OCI-LY3 (cell line): ENCODE measurements around the gene KIAA1586.

Source experiments
- H2AFZ ChIP-seq: fragments of 200-600, 300-600 bp; shearing (Covaris generic); 2 replicates; pipeline ENCODE4 v1.6.0; 2014; ENCODE audit warnings: antibody characterized with exemption, low read depth, low read length
- H3K27ac ChIP-seq: fragments of 200-600, 300-600 bp; sonication (generic); 2 replicates; pipeline ENCODE4 v1.5.1; 2014; ENCODE audit warnings: mild to moderate bottlenecking, low read length, moderate library complexity, mixed read lengths
- H3K27me3 ChIP-seq: fragments of 200-600, 300-600 bp; sonication (generic); 2 replicates; pipeline ENCODE4 v1.6.1; 2014; ENCODE audit warnings: low read depth, low read length, mixed read lengths
- H3K36me3 ChIP-seq: fragments of 200-600, 300-600 bp; sonication (generic); replicated peaks from 2 replicates; pipeline ENCODE3; 2014; ENCODE audit warnings: low read depth, low read length, mixed read lengths
- H3K4me1 ChIP-seq: fragments of 300-600, 200-600 bp; sonication (generic); 2 replicates; pipeline ENCODE4 v1.6.1; 2014; ENCODE audit warnings: low read length, mixed read lengths
- H3K4me2 ChIP-seq: fragments of 200-600, 300-600 bp; sonication (generic); 2 replicates; pipeline ENCODE4 v1.6.1; 2014; ENCODE audit warnings: low read length, mixed read lengths
- H3K4me3 ChIP-seq: fragments of 300-600, 200-600 bp; sonication (generic); 2 replicates; pipeline ENCODE4 v1.5.1; 2014; ENCODE audit warnings: antibody characterized with exemption, mild to moderate bottlenecking, low read length, moderate library complexity
- H3K79me2 ChIP-seq: fragments of 300-600, 200-600 bp; shearing (Covaris generic); 2 replicates; pipeline ENCODE4 v1.6.1; 2014; ENCODE audit warnings: mild to moderate bottlenecking, low read length, mixed read lengths
- H3K9ac ChIP-seq: fragments of 300-600, 200-600 bp; shearing (Covaris generic); 2 replicates; pipeline ENCODE4 v1.6.0; 2014; ENCODE audit warnings: mild to moderate bottlenecking, low read length, moderate library complexity
- H3K9me3 ChIP-seq: fragments of 200-600, 300-600 bp; shearing (Covaris generic); 2 replicates; pipeline ENCODE4 v1.6.1; 2014; ENCODE audit warnings: low read length, mixed read lengths; ENCODE audit not compliant: insufficient read depth
- H4K20me1 ChIP-seq: fragments of 200-600, 300-600 bp; sonication (generic); 2 replicates; pipeline ENCODE4 v1.6.1; 2016; ENCODE audit warnings: low read length, mixed read lengths; ENCODE audit not compliant: insufficient read depth
- EZH2phosphoT487 ChIP-seq: fragments of 200-600 bp; shearing (Covaris generic); IDR thresholded peaks from 2 replicates; pipeline ENCODE4 v1.6.1; 2018; ENCODE audit warnings: antibody characterized with exemption, mixed run types, low read depth
- TF ChIP-seq, protein P1 (sequence below): fragments of 200-600, 300-600 bp; sonication (generic); IDR thresholded peaks from 2 replicates; pipeline ENCODE4 v1.5.1; 2014; ENCODE audit warnings: antibody characterized with exemption, low read length, low read depth

The KIAA1586 gene

DNA sequence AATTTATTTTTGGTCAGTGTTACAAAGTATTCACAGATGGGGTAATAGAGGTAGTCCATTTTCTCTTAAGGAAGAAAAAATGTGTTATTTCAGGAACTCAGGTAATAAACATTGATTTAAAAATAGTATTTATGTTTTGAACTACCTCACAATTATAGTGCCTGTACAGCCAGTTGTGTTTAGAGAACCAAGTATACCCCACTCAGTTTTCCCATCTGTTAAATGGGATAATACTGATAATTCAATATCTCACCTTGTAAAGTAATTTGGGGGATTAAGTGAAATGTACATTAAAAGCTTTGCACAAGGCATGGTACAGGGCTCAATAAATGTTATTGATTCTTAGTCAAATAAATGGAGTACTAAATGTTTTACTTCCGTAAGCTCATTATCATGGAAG lies 48.2 kb downstream of the KIAA1586 start:
- Histone ChIP-seq H3K27me3 (no peaks in the 10 kb centered on the region), H3K9me3 (no peaks in the 10 kb centered on the region), H3K36me3 (peaks cover 43% of the 10 kb centered on the region), H3K4me1 (peaks cover 23% of the 10 kb centered on the region), H3K27ac (no peak overlapping the region), H2AFZ (no peak overlapping the region), H3K9ac (no peak overlapping the region), H4K20me1 (peaks cover 57% of the 10 kb centered on the region), H3K4me3 (no peak overlapping the region), H3K4me2 (no peak overlapping the region), H3K79me2 (peaks cover 82% of the 10 kb centered on the region)
- TF ChIP-seq EZH2phosphoT487 = no peak
- TF ChIP-seq, protein P1, sequence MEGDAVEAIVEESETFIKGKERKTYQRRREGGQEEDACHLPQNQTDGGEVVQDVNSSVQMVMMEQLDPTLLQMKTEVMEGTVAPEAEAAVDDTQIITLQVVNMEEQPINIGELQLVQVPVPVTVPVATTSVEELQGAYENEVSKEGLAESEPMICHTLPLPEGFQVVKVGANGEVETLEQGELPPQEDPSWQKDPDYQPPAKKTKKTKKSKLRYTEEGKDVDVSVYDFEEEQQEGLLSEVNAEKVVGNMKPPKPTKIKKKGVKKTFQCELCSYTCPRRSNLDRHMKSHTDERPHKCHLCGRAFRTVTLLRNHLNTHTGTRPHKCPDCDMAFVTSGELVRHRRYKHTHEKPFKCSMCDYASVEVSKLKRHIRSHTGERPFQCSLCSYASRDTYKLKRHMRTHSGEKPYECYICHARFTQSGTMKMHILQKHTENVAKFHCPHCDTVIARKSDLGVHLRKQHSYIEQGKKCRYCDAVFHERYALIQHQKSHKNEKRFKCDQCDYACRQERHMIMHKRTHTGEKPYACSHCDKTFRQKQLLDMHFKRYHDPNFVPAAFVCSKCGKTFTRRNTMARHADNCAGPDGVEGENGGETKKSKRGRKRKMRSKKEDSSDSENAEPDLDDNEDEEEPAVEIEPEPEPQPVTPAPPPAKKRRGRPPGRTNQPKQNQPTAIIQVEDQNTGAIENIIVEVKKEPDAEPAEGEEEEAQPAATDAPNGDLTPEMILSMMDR = no peak

DNA sequence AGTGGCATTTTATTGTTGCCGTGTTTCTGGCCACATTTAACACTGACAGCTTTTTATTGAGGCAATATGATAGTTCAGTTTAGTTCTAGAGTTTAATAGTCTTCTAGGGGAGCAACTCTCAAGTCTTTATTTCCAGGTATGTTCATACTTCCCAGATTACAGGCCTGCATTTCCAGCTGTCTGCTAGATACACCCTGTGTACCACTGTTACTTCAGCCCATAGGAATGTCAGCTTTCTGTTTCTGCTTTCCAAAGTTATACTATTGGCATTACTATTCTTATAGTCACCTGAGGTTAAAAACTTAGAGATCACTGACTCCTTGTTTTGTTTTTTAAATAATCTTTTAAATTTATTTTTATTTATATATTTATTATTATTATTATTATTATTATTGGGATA lies 51.1 kb downstream of the KIAA1586 start:
- H3K4me2 ChIP-seq = no peak overlapping the region
- peaks cover 10% of the 10 kb centered on the region; the same call in 1 of the 2 replicates for H3K4me1 ChIP-seq
- no peaks in the 10 kb centered on the region for H3K27me3 ChIP-seq
- H4K20me1 ChIP-seq = peaks cover 65% of the 10 kb centered on the region
- no peaks in the 10 kb centered on the region for H3K9me3 ChIP-seq
- H3K9ac ChIP-seq = no peak overlapping the region
- H3K4me3 ChIP-seq = no peak overlapping the region
- H3K27ac ChIP-seq = no peak overlapping the region
- TF ChIP-seq, protein P1 = no peak
- no peak for TF ChIP-seq EZH2phosphoT487
- no peak overlapping the region for H2AFZ ChIP-seq
- peaks cover 63% of the 10 kb centered on the region for H3K36me3 ChIP-seq
- H3K79me2 ChIP-seq = peaks cover 94% of the 10 kb centered on the region

DNA sequence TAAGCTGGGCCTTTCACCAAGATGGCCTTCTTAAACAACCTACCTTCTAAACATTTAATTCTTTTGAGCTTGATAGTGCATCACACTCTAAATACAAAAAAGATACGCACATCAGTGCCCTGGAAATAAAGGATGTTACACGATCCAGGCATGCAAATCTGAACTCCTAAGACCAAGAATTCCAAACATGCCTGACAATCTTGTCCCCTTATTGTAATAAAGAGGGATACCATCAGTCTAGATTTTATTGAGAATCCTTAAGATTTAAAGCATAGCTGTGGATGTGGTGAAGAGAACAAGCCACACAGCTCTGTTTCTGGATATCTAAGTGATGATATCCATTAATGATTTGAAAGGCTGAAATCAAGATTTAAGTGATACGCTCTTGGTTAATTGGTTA lies 56.5 kb downstream of the KIAA1586 start:
- TF ChIP-seq EZH2phosphoT487 = no peak
- TF ChIP-seq, protein P1 = no peak
- H3K36me3 ChIP-seq = peaks cover 75% of the 10 kb centered on the region

DNA sequence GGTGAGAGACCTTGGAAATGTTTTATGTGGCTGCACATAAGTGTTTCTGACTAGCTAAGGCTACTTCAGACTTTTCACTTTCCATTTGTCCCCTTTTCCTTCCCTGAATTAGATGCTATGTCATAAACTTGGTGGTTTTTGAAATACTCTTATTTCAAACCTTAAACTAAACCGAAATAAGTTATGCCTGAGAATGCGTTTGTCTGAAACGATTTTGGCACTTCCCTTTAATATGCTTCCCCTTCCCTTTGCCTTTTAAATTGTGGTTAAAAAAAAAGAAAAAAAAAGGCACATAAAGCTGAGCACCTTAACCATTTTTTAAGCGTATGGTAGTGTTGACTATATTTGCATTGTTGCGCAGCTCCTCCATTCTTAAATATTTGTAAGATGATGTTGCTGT lies 57.8 kb downstream of the KIAA1586 start:
- Histone ChIP-seq H3K4me3 (no peak overlapping the region), H3K4me1 (peaks cover 43% of the 10 kb centered on the region), H3K27ac (no peak overlapping the region), H3K79me2 (peaks cover 91% of the 10 kb centered on the region), H3K4me2 (peak overlapping the region; percentile 8), H3K9ac (no peak overlapping the region), H4K20me1 (peaks cover 67% of the 10 kb centered on the region), H3K9me3 (no peaks in the 10 kb centered on the region), H3K27me3 (no peaks in the 10 kb centered on the region), H3K36me3 (peaks cover 66% of the 10 kb centered on the region), H2AFZ (no peak overlapping the region)
- no peak for TF ChIP-seq EZH2phosphoT487
- TF ChIP-seq, protein P1 = no peak

More for the DNA sequence above, 56.5 kb downstream of the KIAA1586 start:
- Histone ChIP-seq H3K4me2 (no peak overlapping the region), H3K27me3 (no peaks in the 10 kb centered on the region), H2AFZ (no peak overlapping the region), H3K4me1 (peaks cover 30% of the 10 kb centered on the region), H4K20me1 (peaks cover 65% of the 10 kb centered on the region), H3K9ac (no peak overlapping the region), H3K27ac (no peak overlapping the region), H3K9me3 (no peaks in the 10 kb centered on the region), H3K79me2 (peaks cover 95% of the 10 kb centered on the region), H3K4me3 (no peak overlapping the region)
